Measurements from ENCODE around the gene MYO5A.

DNA sequence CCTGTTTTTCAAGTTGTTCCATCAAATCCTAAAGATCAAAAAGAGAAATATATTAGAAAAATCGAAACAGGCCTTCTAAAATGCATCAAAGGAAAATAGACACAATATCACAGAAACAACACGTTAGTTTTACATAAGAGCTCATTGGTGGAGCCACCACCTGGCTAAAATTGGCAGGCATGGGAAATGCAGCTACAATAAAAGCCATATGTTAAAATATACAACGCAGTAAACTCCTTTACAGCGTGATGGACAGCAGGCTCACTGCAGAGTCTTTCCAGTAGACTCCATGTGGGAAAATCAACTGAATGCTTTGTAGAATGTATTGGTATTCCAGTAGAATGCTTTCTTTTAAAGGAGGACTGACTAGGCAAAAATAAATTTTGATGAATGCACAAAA is 192.2 kb downstream of the MYO5A start:
- TF ChIP-seq, protein P1, sequence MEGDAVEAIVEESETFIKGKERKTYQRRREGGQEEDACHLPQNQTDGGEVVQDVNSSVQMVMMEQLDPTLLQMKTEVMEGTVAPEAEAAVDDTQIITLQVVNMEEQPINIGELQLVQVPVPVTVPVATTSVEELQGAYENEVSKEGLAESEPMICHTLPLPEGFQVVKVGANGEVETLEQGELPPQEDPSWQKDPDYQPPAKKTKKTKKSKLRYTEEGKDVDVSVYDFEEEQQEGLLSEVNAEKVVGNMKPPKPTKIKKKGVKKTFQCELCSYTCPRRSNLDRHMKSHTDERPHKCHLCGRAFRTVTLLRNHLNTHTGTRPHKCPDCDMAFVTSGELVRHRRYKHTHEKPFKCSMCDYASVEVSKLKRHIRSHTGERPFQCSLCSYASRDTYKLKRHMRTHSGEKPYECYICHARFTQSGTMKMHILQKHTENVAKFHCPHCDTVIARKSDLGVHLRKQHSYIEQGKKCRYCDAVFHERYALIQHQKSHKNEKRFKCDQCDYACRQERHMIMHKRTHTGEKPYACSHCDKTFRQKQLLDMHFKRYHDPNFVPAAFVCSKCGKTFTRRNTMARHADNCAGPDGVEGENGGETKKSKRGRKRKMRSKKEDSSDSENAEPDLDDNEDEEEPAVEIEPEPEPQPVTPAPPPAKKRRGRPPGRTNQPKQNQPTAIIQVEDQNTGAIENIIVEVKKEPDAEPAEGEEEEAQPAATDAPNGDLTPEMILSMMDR (IDR thresholded peaks at IDR 0.05) = no peak
- TF ChIP-seq POLR2A (IDR thresholded peaks at IDR 0.05; ENCODE audit: low read depth) (no peak), POLR2AphosphoS5 (IDR thresholded peaks at IDR 0.05) (no peak), EP300 (IDR thresholded peaks at IDR 0.05) (no peak)
